Subcutaneous abdominal adipose tissue (tissue), 5 donors: ENCODE measurements around the gene APBA1.

ENCODE experiments used
- H3K27ac ChIP-seq: one replicate; pipeline ENCODE4 v1.7.0; 2013; ENCODE audit warnings: low read depth, mild to moderate bottlenecking, inconsistent platforms, low read length, moderate library complexity
- H3K27me3 ChIP-seq, 5 donors: one replicate each; pipeline ENCODE4 v1.7.0; 2013; ENCODE audit warnings: low read length in 5 of 5, inconsistent platforms in 1 of 5; ENCODE audit not compliant: control insufficient read depth in 5 of 5, insufficient read depth in 4 of 5
- H3K36me3 ChIP-seq, 5 donors: one replicate each; pipeline ENCODE4 v1.7.0; 2013; ENCODE audit warnings: low read length in 5 of 5; ENCODE audit not compliant: control insufficient read depth in 5 of 5, insufficient read depth in 5 of 5
- H3K4me1 ChIP-seq, 5 donors: one replicate each; pipeline ENCODE4 v1.7.0; 2013; ENCODE audit warnings: low read length in 5 of 5, mild to moderate bottlenecking in 3 of 5, moderate library complexity in 1 of 5; ENCODE audit not compliant: control insufficient read depth in 5 of 5, insufficient read depth in 5 of 5
- H3K4me3 ChIP-seq, 5 donors: one replicate each; pipeline ENCODE4 v1.7.0; 2013; ENCODE audit warnings: low read length in 5 of 5, low read depth in 1 of 5
- H3K9ac ChIP-seq, 5 donors: one replicate each; pipeline ENCODE4 v1.7.0; 2013; ENCODE audit warnings: low read length in 5 of 5, mild to moderate bottlenecking in 4 of 5, moderate library complexity in 3 of 5
- H3K9me3 ChIP-seq, 5 donors: one replicate each; pipeline ENCODE4 v1.7.0; 2013; ENCODE audit warnings: low read length in 5 of 5; ENCODE audit not compliant: control insufficient read depth in 5 of 5
- donor health status: healthy.
- donor health status: healthy.
- donor health status: healthy.
- donor health status: healthy.
- donor health status: healthy.

The APBA1 gene

DNA sequence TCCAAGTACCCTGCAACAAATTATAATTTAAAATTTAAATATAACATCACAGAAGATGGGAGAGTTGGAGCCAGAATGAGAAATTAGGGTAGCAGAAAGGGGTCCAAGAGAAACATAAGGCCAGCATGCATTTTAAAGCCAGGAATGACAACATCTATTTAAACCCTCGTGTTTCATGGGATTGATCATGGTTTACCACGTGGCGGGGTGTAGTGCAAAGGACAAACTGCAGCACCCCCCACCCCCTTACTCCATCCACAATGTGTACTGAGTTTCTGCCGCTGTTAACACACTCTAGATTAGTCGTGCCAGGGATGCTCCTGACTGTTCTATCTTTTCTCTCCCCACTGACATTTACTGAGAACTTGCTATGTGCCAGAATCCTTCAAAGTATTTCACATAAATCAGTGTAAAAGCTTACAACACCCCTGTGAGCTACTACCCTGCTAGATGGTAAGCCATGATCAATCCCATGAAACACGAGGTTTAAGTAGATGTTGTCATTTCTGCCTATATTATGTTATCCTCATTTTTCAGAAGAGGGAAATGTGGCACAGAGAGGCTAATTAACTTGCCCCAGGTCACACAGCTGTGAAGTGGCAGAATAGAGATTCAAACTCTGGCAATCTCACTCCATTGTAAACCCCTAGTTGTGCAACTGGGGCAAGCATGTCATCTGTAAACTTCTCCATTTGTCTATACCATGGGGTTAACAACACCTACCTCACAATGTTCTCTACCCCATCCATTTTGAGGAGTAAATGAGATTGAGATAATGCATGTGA is 210.9 kb downstream of the APBA1 start:
- no peak overlapping the region for H3K27ac ChIP-seq
- no peak overlapping the region for H3K9ac ChIP-seq
- no peaks in the 10 kb centered on the region for H3K27me3 ChIP-seq
- peaks cover 5 to 12% (median 9%) of the 10 kb centered on the region in 5 donors for H3K4me1 ChIP-seq
- no peak overlapping the region for H3K4me3 ChIP-seq
- no peaks in the 10 kb centered on the region for H3K9me3 ChIP-seq
- peaks cover 0 to 9% (median 3%) of the 10 kb centered on the region in 5 donors for H3K36me3 ChIP-seq

DNA sequence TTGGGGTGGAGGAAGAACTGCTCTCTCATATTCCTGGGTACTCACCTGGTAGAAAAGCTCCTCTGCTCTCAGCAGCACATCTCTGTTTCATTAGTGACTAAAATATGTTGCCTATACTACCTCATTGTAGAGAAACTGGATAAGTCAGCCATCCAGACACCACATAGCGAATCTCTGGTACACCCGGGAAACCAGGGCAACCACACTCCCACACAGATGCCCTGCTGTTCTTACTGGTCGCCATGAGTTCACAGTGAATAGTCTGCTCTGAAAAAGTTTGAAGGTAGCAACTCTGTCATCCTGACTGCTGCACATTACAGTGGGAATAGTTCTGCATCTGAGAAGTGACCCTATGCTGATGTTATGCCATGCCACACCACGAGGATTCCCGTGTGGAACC is 212.2 kb downstream of the APBA1 start:
- peaks cover 0 to 3% (median 1%) of the 10 kb centered on the region in 5 donors for H3K4me1 ChIP-seq
- no peak overlapping the region for H3K4me3 ChIP-seq
- H3K27me3 ChIP-seq = no peaks in the 10 kb centered on the region
- peaks cover 0 to 21% (median 5%) of the 10 kb centered on the region in 5 donors for H3K36me3 ChIP-seq
- H3K9me3 ChIP-seq = no peaks in the 10 kb centered on the region
- no peak overlapping the region for H3K27ac ChIP-seq
- no peak overlapping the region for H3K9ac ChIP-seq

DNA sequence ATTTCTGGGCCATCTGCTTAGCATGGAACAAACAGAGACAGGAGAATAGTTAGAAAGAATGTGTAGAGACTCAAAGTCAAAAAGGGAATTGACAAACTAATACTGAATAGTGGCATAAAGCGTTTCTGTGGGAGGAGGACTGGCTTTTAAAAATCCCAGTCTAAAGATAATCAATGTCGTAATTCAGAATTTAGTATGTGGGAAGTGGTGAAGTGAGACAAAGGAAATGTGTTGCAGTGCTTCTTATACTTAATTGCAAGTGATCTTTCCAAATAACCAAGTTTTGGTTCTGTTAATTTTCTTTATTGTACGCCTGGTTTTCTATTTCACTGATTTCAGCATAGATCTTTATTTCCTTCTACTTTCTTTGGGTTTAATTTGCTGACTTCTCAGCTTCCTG is 214.0 kb downstream of the APBA1 start:
- no peaks in the 10 kb centered on the region for H3K4me1 ChIP-seq
- no peak overlapping the region for H3K4me3 ChIP-seq
- no peak overlapping the region for H3K9ac ChIP-seq
- no peaks in the 10 kb centered on the region for H3K9me3 ChIP-seq
- peaks cover 0 to 25% (median 5%) of the 10 kb centered on the region in 5 donors for H3K36me3 ChIP-seq
- H3K27ac ChIP-seq = no peak overlapping the region
- no peaks in the 10 kb centered on the region for H3K27me3 ChIP-seq

DNA sequence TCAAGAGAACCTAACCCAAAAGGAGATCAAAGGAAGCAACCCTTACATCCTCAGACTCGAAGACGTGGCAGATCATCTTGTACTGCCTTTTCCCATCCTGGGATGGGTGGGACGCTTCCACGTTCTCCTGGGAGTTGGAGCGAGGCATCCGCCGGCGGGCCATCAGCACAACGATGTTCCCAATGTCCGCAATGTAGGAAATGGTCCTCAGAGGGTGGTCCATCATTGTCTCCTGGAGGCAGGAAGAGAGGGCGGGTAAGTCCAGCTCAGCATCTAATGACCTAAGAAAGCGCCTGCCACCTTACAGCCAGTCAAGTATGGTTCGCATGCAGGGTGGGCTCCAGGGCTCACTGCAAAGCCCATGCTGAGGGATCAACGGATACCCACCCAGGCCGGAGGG is 216.0 kb downstream of the APBA1 start:
- Histone ChIP-seq H3K27me3 (no peaks in the 10 kb centered on the region), H3K9me3 (no peaks in the 10 kb centered on the region), H3K4me1 (no peaks in the 10 kb centered on the region), H3K9ac (no peak overlapping the region), H3K36me3 (peaks cover 0 to 34% (median 11%) of the 10 kb centered on the region in 5 donors), H3K4me3 (no peak overlapping the region), H3K27ac (no peak overlapping the region)

DNA sequence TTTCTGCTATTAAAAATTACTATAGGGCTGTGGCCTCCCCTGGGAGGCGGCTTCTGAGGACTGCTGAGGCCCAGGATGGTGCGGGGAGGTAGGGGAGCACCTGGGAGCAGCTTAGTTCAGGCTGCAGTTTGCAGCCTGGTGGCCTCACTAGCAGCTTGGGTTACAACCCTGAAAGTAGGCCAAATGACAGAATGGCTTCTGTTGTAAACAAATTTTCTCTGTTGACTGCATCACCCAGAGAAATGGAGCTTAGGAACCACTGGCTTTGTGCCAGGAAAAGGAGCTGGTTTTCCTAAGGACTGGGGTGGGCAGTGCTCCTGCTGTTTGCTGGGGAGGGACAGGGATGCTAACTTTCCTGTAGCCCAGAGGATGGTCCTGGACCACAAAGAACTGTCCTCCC is 216.9 kb downstream of the APBA1 start:
- Histone ChIP-seq H3K4me1 (no peaks in the 10 kb centered on the region), H3K4me3 (no peak overlapping the region), H3K36me3 (peaks cover 0 to 34% (median 12%) of the 10 kb centered on the region in 5 donors), H3K27ac (no peak overlapping the region), H3K9ac (no peak overlapping the region), H3K27me3 (no peaks in the 10 kb centered on the region), H3K9me3 (peaks cover 0 to 3% (median 0%) of the 10 kb centered on the region in 5 donors)

DNA sequence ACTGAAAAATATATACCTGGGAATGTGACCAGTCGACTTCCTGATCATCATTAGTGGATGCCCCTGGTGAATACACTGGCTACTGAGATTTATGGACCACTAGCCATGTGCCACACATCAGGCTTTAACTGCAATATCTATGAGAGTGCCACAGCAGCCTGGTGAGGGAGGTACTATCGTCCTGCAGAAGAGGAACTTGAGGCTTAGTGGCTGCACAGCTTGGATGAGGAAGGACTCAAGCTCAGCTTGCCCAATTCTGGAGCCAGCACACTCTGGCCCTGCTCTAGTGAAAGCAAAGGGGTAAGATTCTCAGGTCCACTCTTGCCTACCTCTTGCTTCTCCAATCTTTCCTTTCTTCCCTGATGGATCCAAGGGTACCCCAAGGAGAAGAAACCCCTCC is 217.8 kb downstream of the APBA1 start:
- Histone ChIP-seq H3K36me3 (peaks cover 0 to 34% (median 14%) of the 10 kb centered on the region in 5 donors), H3K9me3 (peaks cover 0 to 3% (median 0%) of the 10 kb centered on the region in 5 donors), H3K27me3 (no peaks in the 10 kb centered on the region), H3K4me3 (no peak overlapping the region), H3K4me1 (no peaks in the 10 kb centered on the region), H3K9ac (no peak overlapping the region), H3K27ac (no peak overlapping the region)

DNA sequence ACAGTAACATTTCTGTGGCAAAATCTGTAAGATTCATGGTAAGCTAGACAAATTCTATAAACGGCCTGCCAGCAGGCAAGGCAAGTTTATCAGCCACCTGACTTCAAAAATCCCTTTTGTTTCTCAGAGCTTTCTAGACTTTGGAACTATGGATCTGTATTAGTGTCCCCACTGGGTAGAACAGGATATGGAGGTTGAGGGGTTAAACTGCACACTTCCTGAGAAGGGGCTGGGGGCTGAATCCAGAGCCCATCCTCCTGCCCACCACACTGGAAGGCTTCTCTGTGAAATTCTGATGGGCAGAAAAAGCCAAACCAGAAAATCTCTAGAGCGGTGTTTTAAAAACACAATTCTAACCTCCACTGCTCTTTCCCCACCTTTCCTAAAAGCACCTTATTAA is 218.4 kb downstream of the APBA1 start:
- H3K9me3 ChIP-seq = peaks cover 0 to 3% (median 0%) of the 10 kb centered on the region in 5 donors
- H3K27me3 ChIP-seq = no peaks in the 10 kb centered on the region
- no peak overlapping the region for H3K9ac ChIP-seq
- no peak overlapping the region for H3K4me3 ChIP-seq
- H3K27ac ChIP-seq = no peak overlapping the region
- peaks cover 0 to 40% (median 20%) of the 10 kb centered on the region in 5 donors for H3K36me3 ChIP-seq
- no peaks in the 10 kb centered on the region for H3K4me1 ChIP-seq

DNA sequence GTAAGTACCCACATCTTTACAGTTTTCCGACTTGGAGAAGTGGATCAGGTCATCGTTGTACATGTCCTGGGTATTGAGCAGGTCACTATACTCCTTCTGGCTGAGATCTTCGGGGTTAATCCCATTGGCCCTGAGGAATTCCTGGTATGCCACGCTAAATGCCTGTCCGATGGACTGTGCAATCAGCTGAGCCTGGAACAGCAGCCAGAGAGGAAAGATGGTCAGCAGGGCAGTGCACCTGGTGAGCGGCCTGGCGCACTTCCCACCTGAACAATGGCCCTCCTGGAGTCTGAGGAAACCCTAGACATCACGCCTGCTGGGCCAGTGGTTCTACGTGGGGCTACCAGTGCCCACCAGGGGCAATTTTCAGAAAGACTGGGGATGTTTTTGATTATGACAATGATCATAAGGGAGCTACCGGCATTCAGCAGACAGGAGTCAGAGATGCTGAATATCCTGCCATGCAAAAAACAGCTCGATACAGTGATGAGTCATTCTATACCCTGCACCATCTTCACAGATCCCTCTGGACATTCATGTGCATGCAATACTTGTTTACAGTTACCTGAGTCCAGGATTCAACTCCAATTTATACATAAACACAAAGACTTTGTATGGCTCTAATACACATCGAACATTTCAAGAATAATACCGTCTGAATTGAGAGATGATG is 219.9 kb downstream of the APBA1 start:
- Histone ChIP-seq H3K36me3 (peaks cover 0 to 44% (median 21%) of the 10 kb centered on the region in 5 donors), H3K4me1 (no peaks in the 10 kb centered on the region), H3K27me3 (no peaks in the 10 kb centered on the region), H3K9me3 (peaks cover 0 to 3% (median 0%) of the 10 kb centered on the region in 5 donors), H3K4me3 (no peak overlapping the region), H3K27ac (no peak overlapping the region), H3K9ac (no peak overlapping the region)

DNA sequence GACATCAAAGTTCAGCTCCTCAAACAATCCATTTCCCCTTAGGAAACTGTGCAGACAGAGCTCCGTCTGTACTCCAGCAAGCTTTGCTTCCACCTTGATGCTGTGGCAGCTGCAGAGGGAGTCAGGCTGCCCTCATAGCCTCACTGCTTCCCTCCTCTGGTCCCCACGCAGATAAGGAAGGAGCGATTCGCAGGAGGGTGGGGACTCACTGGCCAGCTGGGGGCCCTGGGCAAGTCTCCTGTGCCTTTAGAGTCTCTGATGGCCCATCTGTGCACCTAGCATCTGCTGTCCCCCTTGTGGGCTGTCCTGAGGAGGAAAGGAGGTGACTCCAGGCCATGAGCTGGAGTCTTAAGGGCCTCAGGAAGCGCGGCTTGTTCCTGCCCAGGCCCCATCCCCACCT is 225.7 kb downstream of the APBA1 start:
- H3K4me1 ChIP-seq = no peaks in the 10 kb centered on the region
- no peak overlapping the region for H3K27ac ChIP-seq
- H3K9ac ChIP-seq = no peak overlapping the region
- no peaks in the 10 kb centered on the region for H3K27me3 ChIP-seq
- peaks cover 0 to 3% (median 0%) of the 10 kb centered on the region in 5 donors for H3K9me3 ChIP-seq
- H3K36me3 ChIP-seq = peaks cover 0 to 25% (median 7%) of the 10 kb centered on the region in 5 donors
- H3K4me3 ChIP-seq = no peak overlapping the region

DNA sequence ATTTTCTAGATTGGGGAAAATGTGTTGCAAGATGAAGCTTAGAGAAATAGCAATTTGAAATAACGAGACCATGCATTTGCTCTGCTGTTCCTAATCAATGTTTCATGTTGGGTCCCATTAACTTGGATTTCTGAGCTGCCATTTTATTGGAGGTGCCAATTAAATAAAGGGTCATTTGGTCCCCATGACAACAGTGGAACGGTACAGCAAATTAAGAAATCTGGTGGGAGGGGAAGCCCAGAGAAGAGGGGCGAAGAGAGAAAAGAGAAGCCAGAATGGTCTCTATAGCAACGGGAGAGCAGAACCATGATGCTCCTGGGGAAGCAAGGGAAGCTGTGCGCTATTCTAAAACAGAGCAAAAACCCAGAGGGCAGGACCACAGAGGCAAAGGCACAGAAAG is 226.9 kb downstream of the APBA1 start:
- Histone ChIP-seq H3K27me3 (no peaks in the 10 kb centered on the region), H3K36me3 (peaks cover 0 to 36% (median 14%) of the 10 kb centered on the region in 5 donors), H3K4me1 (no peaks in the 10 kb centered on the region), H3K9me3 (no peaks in the 10 kb centered on the region), H3K9ac (no peak overlapping the region), H3K4me3 (no peak overlapping the region), H3K27ac (no peak overlapping the region)
